Central memory CD4-positive, alpha-beta T cell (primary cell): ENCODE results near the gene TNNC2.
A peak's percentile ranks its signal among the peaks of the same experiment; 100 is the strongest.
"Not testable (repeated sequence)": the region's sequence is repeated elsewhere in the genome, so short reads cannot be mapped to it uniquely, and the experiment has no call there.

Experiments
- DNase-seq: peaks from one replicate; pipeline ENCODE4 v3.0.0; 2022

The TNNC2 gene

GRCh38 chr20:45818239-45818638 lies 8.9 kb downstream of the TNNC2 start:
- no peak for DNase-seq

DNA sequence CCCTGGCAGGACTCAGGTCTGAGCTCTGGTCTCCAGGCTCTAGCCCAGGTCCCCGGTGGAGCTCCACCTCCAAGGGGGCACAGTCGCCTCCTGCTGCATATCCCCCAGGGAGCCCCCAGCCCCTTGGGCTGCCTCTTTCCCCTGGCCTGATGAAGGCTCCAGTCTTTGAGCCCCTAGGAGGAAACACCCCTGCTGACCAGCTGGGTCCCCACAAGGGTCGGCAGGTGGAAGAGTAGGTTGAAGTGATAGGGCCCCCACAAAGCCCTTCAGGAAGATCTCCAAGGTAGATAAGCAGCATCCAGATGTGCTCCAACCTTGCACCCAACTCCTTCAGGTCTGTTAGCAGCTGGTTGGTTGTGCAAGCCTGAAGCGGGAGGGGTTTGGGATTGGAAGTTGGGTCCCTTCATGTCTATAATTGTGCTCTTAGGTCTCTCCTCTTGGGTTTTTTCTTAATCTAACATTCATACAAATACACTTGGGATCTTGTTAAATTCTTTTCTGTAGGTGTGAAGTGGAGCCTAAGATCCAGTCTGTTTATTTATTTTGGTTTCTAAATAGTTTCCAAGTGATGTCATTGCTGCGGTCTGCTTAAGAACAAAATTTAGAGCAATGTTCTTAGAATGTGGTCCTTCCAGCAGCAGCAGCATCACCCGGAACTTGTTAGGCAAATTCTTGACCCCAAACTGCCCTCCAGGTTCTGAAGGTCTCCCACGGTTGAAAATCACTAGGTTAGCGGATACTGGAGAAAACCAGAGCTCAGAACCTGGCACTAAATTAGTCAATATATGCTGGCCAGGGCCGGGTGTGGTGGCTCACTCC lies 9.5 kb downstream of the TNNC2 start:
- DNase-seq = no peak

DNA sequence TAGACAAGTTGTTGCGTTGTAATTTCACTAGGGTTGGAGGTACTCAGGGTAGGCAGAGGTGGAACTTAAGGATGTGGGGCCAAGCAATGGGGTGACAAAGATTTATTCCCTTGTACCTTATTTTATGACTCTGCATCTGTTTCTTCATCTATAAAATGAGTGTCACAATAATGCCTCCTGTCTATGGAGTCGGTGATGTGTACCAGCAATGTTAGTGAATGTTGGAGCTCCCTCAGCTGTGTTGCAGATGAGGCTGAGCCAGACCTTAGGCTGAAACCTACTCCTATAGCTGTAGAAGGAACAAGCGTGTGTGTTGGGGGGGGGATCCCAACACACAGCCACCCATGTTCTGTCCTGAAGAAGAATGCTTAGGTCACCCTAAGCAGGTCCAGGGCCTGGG lies 10.2 kb downstream of the TNNC2 start:
- DNase-seq = no peak

DNA sequence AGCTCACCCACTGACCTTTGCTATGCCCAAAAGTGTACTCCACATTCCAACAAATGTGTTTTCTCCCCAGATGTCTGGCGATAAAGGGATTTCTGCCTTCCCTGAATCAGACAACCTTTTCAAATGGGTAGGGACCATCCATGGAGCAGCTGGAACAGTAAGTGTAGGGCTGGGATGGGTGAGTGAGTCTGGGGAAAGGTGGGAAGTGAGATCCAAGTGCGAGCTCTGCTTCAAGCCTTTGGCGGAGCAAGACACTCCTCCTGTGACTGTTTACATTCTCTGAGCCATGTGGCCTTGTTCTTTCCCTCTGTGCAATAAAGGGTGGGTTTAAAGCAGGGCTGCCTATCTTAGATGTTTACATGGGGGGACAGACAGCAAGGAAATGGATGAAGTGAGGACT lies 12.8 kb downstream of the TNNC2 start:
- no peak for DNase-seq

GRCh38 chr20:45813489-45813888 lies 13.6 kb downstream of the TNNC2 start:
- no peak for DNase-seq

DNA sequence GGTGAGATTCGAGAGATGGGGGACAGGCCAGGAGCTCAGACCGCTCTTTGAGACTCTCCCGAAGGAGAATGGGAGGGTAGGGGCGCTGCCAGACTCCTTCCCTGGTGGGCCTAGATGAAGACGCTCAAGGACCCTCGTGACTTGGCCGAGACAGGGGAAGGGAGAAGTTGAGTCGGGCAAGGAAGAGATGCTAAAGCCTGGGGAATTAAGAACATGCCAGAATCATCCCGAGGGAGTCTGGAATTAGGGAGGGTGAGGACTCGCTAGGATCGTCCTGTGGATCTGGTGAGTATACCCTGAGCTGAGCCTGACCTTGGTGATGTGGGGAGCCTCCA lies 14.1 kb downstream of the TNNC2 start:
- no peak for DNase-seq

DNA sequence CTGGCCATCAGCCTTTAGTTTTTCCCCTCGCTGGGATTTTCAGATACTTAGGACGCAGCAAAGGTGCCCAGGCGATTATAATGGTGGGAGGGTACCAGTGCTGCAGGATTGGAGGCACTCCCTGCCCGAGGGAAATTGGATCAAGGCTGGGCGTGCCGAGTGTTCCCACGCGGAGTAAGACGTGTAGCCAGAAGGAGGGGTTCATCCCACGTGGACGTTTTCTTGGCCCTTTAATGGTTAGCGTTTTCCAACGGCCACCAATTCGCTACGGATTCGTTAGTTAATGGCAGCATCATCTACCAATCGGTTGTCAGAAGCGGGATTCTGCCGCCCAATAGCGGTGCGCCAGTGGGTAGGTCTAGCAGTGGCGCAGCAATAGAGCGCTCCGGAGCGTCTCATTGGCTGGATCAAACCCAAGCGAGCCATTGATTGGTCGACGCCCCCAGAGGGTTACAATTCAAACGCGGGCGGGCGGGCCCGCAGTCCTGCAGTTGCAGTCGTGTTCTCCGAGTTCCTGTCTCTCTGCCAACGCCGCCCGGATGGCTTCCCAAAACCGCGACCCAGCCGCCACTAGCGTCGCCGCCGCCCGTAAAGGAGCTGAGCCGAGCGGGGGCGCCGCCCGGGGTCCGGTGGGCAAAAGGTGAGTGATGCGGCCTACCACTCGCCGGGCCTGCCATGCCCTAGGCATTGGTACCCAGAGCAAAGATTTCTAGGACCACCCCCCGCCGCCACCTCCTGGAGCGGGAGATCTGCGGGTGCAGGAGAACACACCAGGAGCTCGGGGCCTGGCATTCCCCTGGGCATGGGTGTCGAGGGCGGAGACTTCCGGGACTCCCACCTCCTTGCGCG lies 14.7 kb downstream of the TNNC2 start, which contains the start of gene UBE2C:
Gene UBE2C, plus strand, starts transcription at position 488 of the 849 bp plus-strand sequence. Its CDS starts 52 bp downstream, at position 540.
- peak; percentile 94 for DNase-seq

DNA sequence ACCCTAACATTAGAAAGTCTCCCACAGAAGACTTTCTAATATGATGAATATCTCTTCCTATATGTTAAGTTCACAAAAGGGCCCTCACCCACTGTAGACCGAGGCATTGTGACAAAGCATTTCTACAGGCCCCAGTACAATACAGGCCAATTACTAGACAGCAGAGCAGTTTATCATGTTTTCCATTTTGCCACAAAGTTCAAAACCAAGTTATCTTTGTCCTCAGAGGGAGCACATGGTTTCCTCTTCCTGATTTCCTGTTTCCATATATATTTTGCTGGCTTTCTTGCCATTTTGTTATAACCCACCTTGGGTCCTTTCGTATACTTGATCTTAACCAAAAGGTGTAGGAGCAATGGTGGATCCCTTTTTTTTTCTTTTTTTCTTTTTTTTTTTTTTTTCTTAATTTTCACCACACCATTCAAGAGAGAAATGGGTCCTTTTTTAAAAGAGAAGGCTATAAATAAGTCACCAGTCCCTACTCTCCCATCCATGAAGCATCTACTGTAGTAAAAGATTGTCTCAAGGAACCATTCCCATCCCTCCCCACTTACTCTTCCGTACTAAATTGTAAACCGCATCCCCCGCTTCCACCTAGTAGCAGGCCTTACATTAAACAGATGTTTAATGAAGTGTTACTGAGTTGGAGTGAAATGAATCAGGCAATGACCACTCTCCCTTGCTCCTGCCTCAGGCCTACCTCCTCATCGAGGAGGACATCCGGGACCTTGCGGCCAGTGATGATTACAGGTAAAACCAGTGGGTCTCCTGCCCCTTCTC lies 16.7 kb downstream of the TNNC2 start:
- no peak for DNase-seq

DNA sequence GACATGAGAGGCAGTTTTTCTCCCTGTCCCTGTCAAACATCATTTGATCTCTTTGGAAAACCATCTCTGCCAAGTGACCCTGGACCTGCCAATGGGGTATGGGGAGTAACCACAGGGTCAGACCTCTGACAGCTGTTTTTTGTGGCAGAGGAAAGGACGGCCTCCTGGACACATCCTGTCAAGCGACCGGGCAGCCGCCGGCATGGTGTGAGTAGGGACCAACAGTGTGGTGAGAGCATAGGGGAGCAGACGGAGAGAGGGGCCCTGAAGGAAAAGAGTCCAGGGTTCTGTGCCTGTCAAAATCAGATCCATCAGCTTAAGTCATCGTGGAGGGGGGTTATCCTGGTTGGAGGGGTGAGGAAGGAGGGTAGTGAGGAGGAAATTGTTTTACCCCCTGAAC lies 25.3 kb downstream of the TNNC2 start:
- no peak for DNase-seq

GRCh38 chr20:45798935-45799642 lies 28.0 kb downstream of the TNNC2 start:
- peak; percentile 60 for DNase-seq

DNA sequence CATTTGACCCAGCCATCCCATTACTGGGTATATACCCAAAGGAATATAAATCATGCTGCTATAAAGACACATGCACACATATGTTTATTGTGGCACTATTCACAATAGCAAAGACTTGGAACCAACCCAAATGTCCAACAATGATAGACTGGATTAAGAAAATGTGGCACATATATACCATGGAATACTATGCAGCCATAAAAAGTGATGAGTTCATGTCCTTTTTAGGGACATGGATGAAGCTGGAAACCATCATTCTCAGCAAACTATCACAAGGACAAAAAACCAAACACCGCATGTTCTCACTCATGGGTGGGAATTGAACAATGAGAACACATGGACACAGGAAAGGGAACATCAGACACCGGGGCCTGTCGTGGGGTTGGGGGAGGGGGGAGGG lies 29.2 kb downstream of the TNNC2 start:
- not testable (repeated sequence) for DNase-seq

DNA sequence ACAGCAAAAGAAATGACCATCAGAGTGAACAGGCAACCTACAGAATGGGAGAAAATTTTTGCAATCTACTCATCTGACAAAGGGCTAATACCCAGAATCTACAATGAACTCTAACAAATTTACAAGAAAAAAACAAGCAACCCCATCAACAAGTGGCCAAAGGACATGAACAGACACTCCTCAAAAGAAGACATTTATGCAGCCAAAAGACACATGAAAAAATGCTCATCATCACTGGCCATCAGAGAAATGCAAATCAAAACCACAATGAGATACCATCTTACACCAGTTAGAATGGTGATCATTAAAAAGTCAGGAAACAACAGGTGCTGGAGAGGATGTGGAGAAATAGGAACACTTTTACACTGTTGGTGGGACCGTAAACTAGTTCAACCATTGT lies 29.6 kb downstream of the TNNC2 start:
- DNase-seq = not testable (repeated sequence)

DNA sequence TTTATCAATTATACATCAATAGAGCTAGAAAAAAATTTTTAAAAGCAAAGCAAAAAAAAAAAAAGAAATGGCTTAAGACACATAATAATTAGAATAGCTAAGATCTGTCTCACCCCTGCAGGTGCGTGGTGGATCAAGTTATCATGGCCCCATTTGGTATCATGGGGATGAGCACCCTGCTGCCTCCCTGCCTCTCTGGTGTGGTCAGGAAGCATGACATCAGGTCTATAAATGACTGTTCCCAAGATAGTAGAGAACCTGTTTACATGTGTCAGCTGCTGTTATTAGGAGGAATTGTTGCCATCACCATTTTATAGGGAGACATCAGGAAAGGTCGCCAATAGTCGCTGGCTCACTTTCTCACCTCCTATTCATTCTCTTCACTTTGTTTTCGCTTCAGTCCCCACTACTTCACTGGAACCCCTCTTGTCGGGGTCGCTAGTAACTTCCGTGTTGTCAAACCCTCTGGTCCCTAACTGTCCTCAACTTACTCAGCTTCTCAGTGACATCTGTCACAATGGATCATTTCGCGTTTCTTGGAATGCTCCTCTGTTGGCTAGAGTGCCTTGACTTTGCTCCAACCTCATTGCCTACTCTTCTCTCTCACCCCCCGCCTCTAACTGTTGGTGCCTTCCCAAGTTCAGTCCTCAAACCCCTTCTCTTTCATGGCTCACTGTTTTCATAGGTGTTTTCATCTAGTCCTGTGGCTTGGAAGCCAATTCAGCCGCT lies 30.6 kb downstream of the TNNC2 start:
- DNase-seq = no peak

DNA sequence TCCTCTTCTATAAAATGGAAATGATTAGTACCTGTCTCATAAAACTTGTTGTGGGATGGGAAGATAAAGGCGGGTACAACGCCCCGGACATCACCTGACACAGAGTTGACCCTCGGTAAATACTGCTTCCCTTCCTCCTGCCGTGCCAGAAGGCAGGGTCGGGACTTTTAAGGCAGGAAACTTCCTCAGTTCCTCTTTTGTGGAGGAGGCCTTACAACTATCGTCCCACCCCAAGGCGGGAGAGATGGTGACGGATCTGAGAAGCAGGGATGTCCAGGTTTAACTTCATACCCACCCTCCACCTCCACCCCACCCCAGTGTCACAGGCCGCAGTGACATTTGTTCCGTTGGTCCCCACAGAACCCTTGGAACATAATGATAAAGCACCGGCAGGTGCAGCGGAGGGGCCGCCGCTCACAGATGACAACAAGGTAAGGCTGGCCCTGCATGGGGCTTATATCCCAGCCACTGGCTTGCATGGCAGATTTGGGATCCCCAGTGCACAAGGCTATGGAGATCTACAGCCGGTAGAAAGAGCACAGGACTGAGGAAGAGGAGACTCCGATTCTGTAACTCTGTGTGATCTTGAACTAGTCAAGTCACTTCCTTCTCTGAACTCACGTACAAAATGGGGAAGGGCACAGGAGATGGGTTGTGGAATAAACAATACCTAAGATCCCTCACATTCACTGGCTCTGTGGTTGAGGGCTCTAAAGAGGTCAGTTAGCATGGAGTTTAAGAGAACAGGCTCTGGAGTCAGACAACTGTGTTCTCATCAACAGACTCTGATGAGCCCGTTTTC lies 34.6 kb downstream of the TNNC2 start:
- DNase-seq = no peak

GRCh38 chr20:45788351-45788750 lies 38.8 kb downstream of the TNNC2 start:
- no peak for DNase-seq

GRCh38 chr20:45783656-45784294 lies 43.3 kb downstream of the TNNC2 start:
- no peak for DNase-seq

- DNase-seq = no peak
Measured at GRCh38 chr20:45782890-45783289, 44.2 kb downstream of the TNNC2 start.

- no peak for DNase-seq
Measured at GRCh38 chr20:45781391-45781931, 45.7 kb downstream of the TNNC2 start.

GRCh38 chr20:45780159-45780558 lies 47.0 kb downstream of the TNNC2 start:
- no peak for DNase-seq
